ENCODE data around the gene CD79B.
A peak's percentile ranks its signal among the peaks of the same experiment; 100 is the strongest.
"Not testable (repeated sequence)": the region's sequence is repeated elsewhere in the genome, so short reads cannot be mapped to it uniquely, and the experiment has no call there.

The CD79B gene

GRCh38 chr17:63930951-63931575, 1.1 kb downstream of the CD79B start:
- DNase-seq (ENCODE audit: low read depth) = no peak

DNA sequence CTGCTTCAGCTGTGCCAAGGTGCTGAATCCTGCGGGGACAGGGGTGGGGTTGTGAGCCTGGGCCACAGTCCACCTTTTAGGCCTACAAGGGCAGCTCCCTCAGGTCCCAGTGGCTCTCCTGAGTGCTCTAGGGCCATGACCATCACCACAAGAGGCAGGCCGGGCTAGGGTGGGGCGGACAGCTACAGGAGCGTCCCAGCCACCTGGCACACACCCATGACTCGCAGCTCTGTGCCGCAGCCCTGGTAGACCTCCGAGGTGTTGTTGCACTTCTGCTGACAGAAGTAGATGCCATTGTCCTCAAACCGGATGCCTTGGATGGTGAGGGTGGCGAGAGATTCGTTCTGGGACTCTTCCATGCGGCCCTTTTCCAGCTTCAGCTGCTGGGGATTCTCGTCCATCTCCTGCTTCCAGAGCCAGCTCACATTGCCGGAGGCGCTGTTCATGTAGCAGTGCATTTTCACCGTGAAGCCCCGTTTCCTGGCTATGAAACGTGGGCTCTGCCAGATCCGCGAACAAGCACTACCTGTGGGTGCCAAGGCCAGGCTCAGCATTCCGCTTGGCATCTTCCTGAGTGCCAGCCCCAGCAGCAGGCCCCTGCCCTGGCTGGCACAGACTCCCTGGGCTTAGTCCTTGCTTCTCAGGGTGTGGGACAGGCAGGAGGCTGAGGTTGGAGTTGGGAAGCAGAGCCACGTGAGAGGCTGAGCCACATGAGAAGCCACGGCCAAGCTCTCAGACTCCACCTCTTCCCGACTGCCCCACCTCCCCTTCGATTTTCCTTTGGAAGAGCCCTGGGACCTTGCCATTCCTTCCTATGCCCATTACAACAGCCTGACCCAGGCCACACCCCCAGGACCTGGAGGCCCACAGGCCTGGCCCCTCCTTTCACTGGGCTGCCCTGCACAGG, 2.0 kb downstream of the CD79B start:
- no peak for DNase-seq (ENCODE audit: low read depth)

- no peak for DNase-seq (ENCODE audit: low read depth)
These were observed 3.0 kb downstream of the CD79B start for GRCh38 chr17:63928966-63929695.

GRCh38 chr17:63928172-63928666, 3.9 kb downstream of the CD79B start:
- no peak for DNase-seq (ENCODE audit: low read depth)

DNA sequence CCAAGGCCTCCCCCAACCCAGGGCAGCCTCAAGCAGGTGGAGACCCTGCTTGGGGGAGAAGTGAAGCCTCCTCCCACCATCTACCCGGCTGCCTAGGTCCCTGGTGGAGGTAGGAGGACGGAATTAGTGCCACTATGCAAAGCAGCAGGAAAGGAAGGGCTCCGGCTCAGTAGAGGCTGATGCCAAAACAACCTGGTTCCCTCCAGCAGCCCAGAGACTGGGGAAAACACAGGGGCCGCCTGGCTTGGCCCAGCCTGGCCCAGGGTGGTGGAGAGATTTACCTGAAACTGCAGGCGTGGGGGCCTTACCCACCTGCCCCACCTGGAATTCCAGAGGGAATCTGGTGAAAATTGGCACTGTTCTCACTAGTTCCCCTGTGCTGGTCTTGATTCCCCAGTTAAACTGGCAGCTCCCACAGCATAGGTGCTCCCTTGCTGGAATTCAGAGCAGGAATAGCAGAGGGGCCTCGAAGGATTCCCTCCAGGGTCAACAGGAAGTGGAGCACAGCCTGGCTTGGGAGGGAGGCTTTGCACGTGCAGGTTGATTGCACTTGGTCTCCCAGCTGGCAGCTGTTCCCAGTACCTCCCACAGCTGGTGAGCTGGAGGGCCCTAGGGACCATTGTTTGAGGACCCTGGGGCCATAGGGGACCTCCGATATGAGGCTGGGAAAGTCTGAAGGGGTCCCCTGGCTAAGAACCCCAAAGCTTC, 4.5 kb downstream of the CD79B start:
- no peak for DNase-seq (ENCODE audit: low read depth)

- no peak for DNase-seq (ENCODE audit: low read depth)
These were observed 6.0 kb downstream of the CD79B start for GRCh38 chr17:63926164-63926563.

GRCh38 chr17:63925615-63926014, 6.5 kb downstream of the CD79B start:
- no peak for DNase-seq (ENCODE audit: low read depth)

- not testable (repeated sequence) for DNase-seq (ENCODE audit: low read depth)
These were observed 9.7 kb downstream of the CD79B start for GRCh38 chr17:63922402-63922801.

GRCh38 chr17:63920779-63921178, 11.4 kb downstream of the CD79B start:
- not testable (repeated sequence) for DNase-seq (ENCODE audit: low read depth)

- not testable (repeated sequence) for DNase-seq (ENCODE audit: low read depth)
These were observed 12.1 kb downstream of the CD79B start for GRCh38 chr17:63920050-63920449.

GRCh38 chr17:63919311-63919723, 12.8 kb downstream of the CD79B start:
- DNase-seq (ENCODE audit: low read depth) = peak; percentile 53

- not testable (repeated sequence) for DNase-seq (ENCODE audit: low read depth)
These were observed 13.3 kb downstream of the CD79B start, which contains the start of gene GH1 for GRCh38 chr17:63918789-63919305. Gene GH1, minus strand, starts transcription at chr17:63918839. Its CDS starts 63 bp downstream, at chr17:63918776.

GRCh38 chr17:63918305-63918704, 13.8 kb downstream of the CD79B start:
- DNase-seq (ENCODE audit: low read depth) = no peak

- no peak for DNase-seq (ENCODE audit: low read depth)
These were observed 14.5 kb downstream of the CD79B start for GRCh38 chr17:63917646-63918045.

DNA sequence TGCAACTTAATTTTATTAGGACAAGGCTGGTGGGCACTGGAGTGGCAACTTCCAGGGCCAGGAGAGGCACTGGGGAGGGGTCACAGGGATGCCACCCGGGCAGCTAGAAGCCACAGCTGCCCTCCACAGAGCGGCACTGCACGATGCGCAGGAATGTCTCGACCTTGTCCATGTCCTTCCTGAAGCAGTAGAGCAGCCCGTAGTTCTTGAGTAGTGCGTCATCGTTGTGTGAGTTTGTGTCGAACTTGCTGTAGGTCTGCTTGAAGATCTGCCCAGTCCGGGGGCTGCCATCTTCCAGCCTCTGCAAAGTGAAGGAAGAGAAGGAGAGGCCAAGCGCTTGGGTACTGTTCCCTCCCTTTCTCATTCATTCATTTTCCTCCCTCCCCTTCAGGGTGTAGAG, 14.9 kb downstream of the CD79B start:
- DNase-seq (ENCODE audit: low read depth) = not testable (repeated sequence)

- DNase-seq (ENCODE audit: low read depth) = no peak
These were observed 15.5 kb downstream of the CD79B start for GRCh38 chr17:63916566-63917185.

- not testable (repeated sequence) for DNase-seq (ENCODE audit: low read depth)
These were observed 16.4 kb downstream of the CD79B start for GRCh38 chr17:63915753-63916152.

DNA sequence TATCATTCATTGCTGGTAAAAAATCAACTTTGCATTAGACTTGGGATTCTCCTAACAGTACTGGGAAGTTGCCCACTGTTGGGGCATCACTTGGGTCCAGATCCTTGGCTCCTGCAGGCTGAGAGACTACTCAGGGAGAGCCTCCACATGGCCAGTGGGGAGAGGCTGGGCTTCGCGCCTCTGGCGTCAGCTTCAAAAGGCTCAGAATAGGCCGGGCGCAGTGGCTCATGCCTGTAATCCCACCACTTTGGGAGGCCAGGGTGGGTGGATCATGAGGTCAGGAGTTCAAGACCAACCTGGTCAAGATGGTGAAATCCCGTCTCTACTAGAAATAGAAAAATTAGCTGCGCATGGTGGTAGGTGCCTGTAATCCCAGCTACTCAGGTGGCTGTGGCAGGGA, 17.7 kb downstream of the CD79B start:
- DNase-seq (ENCODE audit: low read depth) = no peak

DNA sequence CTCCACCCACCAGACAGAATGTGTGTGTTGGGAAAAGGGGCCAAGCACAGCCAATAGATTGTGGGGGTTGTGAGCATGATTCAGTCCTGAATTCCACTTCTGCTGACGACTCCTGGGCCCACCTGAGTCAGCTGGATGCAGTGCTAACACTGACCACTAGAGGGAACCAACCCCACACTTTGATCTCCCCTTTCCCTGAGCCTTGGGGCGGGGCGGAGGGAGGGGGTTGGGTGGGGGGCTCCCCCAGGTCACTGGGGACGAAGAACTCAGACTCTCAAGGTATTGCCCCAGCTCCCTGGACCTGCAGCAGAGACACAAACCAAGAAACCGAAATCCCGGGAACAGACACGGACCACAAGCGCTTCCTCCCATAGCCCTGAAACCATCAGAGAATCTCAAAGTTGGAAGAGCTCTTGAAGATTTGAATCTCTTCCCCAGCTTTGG, 20.5 kb downstream of the CD79B start:
- peak; percentile 37 for DNase-seq (ENCODE audit: low read depth)

DNA sequence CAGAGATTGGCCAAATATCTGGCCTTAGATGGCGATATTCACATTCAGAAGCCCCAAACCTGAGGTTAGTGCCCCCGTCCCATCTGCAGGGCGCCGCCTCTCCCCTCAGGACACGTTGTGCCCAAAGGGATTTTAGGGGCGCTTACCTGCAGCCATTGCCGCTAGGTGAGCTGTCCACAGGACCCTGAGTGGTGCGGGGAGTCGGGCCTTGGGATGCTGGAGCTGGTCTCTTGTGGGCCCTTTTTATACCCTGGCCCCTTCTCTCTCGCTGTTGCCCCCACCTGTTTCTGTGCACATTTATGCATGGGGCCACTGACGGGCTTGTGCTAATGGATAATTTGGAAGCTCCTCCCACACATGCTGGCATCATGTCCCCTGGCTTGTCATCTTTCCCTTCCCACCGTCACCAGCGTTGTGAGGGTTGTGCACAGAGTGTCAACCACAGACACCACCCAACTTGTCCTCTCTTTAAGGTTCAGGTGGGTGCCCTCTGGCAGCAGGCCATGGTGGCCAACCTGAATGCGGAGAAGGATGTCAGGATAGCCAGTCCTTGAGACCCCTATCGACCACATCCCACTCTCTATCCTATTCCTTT, 21.0 kb downstream of the CD79B start, which contains the start of gene CSHL1:
Gene CSHL1 (minus strand): TSS at position 218 of the 595 bp plus-strand sequence. CDS start 62 bp downstream, at position 156.
- no peak for DNase-seq (ENCODE audit: low read depth)
